Astrocyte of the cerebellum (primary cell): ENCODE results near the gene SLC19A2.
"Not testable (repeated sequence)": the region's sequence is repeated elsewhere in the genome, so short reads cannot be mapped to it uniquely, and the experiment has no call there.

Experiments
- DNase-seq: peaks from one replicate; pipeline ENCODE4 v3.0.0-alpha.2; 2011; ENCODE audit warnings: low read depth
- H3K4me3 ChIP-seq: 2 replicates; pipeline ENCODE4 v1.5.1; 2011; ENCODE audit warnings: mild to moderate bottlenecking, low read depth, low read length, moderate library complexity
- CTCF ChIP-seq: IDR thresholded peaks from 2 replicates; pipeline ENCODE4 v1.5.1; 2012; ENCODE audit warnings: low read length, low read depth, moderate library complexity, mild to moderate bottlenecking; ENCODE audit errors: missing control alignments
- in situ Hi-C: cut with HindIII; loops from 2 replicates; pipeline ENCODE4 v1.10.0; 2017; ENCODE audit warnings: low sequenced_read_pairs

The SLC19A2 gene

GRCh38 chr1:169509354-169509753 is 23.6 kb upstream of the SLC19A2 start:
- no peak for TF ChIP-seq CTCF
- no peak overlapping the region for H3K4me3 ChIP-seq
- in situ Hi-C loops, result no loop called here
- DNase-seq, result no peak

GRCh38 chr1:169508432-169509338 is 22.9 kb upstream of the SLC19A2 start:
- no peak for DNase-seq
- no peak overlapping the region for H3K4me3 ChIP-seq
- TF ChIP-seq CTCF, result no peak
- in situ Hi-C loops, result no loop called here

- no peak for DNase-seq
- H3K4me3 ChIP-seq, result no peak overlapping the region
- in situ Hi-C loops, result no loop called here
- no peak for TF ChIP-seq CTCF
Observed at GRCh38 chr1:169507413-169507812, 21.7 kb upstream of the SLC19A2 start.

GRCh38 chr1:169503601-169504000 is 17.9 kb upstream of the SLC19A2 start:
- H3K4me3 ChIP-seq, in situ Hi-C loops, DNase-seq: not testable (repeated sequence)

GRCh38 chr1:169499807-169500206 is 14.1 kb upstream of the SLC19A2 start:
- in situ Hi-C loops, result no loop called here
- no peak for DNase-seq
- no peak for TF ChIP-seq CTCF
- H3K4me3 ChIP-seq, result no peak overlapping the region

GRCh38 chr1:169497317-169497716 is 11.6 kb upstream of the SLC19A2 start:
- in situ Hi-C loops, result no loop called here
- no peak overlapping the region for H3K4me3 ChIP-seq
- DNase-seq, result no peak
- no peak for TF ChIP-seq CTCF

- no peak for DNase-seq
- TF ChIP-seq CTCF, result no peak
- in situ Hi-C loops, result no loop called here
- no peak overlapping the region for H3K4me3 ChIP-seq
Observed at GRCh38 chr1:169495916-169496315, 10.2 kb upstream of the SLC19A2 start.
